ENCODE results near the gene NEUROD2. TPM values are rescaled to one million over a fixed set of nuclear protein-coding genes. Genes with fewer than 3 reads are reported as not detected.

The NEUROD2 gene
- polyA plus RNA-seq, 1 donor: 0.01 TPM

GRCh38 chr17:39618246-39618913, 10.7 kb upstream of the NEUROD2 start:
- no CpG with 5 or more reads among the region's 33 CpGs for WGBS (ENCODE audit: insufficient coverage, low lambda C conversion rate)
- Histone ChIP-seq H3K27ac (ENCODE audit: low read length) (no peak overlapping the region), H3K9me3 (ENCODE audit: control insufficient read depth, low read depth, low read length) (no peaks in the 10 kb centered on the region), H3K4me3 (ENCODE audit: low read length) (peak overlapping the region; percentile 34), H3K4me1 (ENCODE audit: control insufficient read depth, insufficient read depth, low read length) (peaks cover 8% of the 10 kb centered on the region), H3K36me3 (ENCODE audit: control insufficient read depth, insufficient read depth, low read length) (no peaks in the 10 kb centered on the region), H3K27me3 (ENCODE audit: control insufficient read depth, insufficient read depth, low read length) (peaks cover 34% of the 10 kb centered on the region)
- DNase-seq: peak in 1 of 2 donors; percentile 62

GRCh38 chr17:39617446-39618245, 9.9 kb upstream of the NEUROD2 start:
- Histone ChIP-seq H3K36me3 (ENCODE audit: control insufficient read depth, insufficient read depth, low read length) (no peaks in the 10 kb centered on the region), H3K4me1 (ENCODE audit: control insufficient read depth, insufficient read depth, low read length) (peaks cover 8% of the 10 kb centered on the region), H3K27me3 (ENCODE audit: control insufficient read depth, insufficient read depth, low read length) (peaks cover 42% of the 10 kb centered on the region), H3K4me3 (ENCODE audit: low read length) (peak overlapping the region; percentile 34), H3K9me3 (ENCODE audit: control insufficient read depth, low read depth, low read length) (no peaks in the 10 kb centered on the region), H3K27ac (ENCODE audit: low read length) (no peak overlapping the region)
- peak; percentile 66 to 77 for DNase-seq
- no CpG with 5 or more reads among the region's 79 CpGs for WGBS (ENCODE audit: insufficient coverage, low lambda C conversion rate)

- WGBS (ENCODE audit: insufficient coverage, low lambda C conversion rate): no CpG with 5 or more reads among the region's 3 CpGs
- Histone ChIP-seq H3K27me3 (ENCODE audit: control insufficient read depth, insufficient read depth, low read length) (peaks cover 47% of the 10 kb centered on the region), H3K27ac (ENCODE audit: low read length) (no peak overlapping the region), H3K4me3 (ENCODE audit: low read length) (no peak overlapping the region), H3K4me1 (ENCODE audit: control insufficient read depth, insufficient read depth, low read length) (peaks cover 8% of the 10 kb centered on the region), H3K9me3 (ENCODE audit: control insufficient read depth, low read depth, low read length) (no peaks in the 10 kb centered on the region), H3K36me3 (ENCODE audit: control insufficient read depth, insufficient read depth, low read length) (no peaks in the 10 kb centered on the region)
- DNase-seq: no peak
These were observed 9.4 kb upstream of the NEUROD2 start for GRCh38 chr17:39617100-39617445.

- Histone ChIP-seq H3K9me3 (ENCODE audit: control insufficient read depth, low read depth, low read length) (no peaks in the 10 kb centered on the region), H3K36me3 (ENCODE audit: control insufficient read depth, insufficient read depth, low read length) (no peaks in the 10 kb centered on the region), H3K27me3 (ENCODE audit: control insufficient read depth, insufficient read depth, low read length) (peaks cover 62% of the 10 kb centered on the region), H3K4me3 (ENCODE audit: low read length) (no peak overlapping the region), H3K4me1 (ENCODE audit: control insufficient read depth, insufficient read depth, low read length) (peaks cover 8% of the 10 kb centered on the region), H3K27ac (ENCODE audit: low read length) (no peak overlapping the region)
- no peak for DNase-seq
- WGBS (ENCODE audit: insufficient coverage, low lambda C conversion rate): no CpG with 5 or more reads among the region's 6 CpGs
These were observed 7.7 kb upstream of the NEUROD2 start for GRCh38 chr17:39615434-39615833.

GRCh38 chr17:39614545-39615157, 6.9 kb upstream of the NEUROD2 start:
- no peak for DNase-seq
- H3K27me3 ChIP-seq (ENCODE audit: control insufficient read depth, insufficient read depth, low read length): peaks cover 68% of the 10 kb centered on the region
- no peaks in the 10 kb centered on the region for H3K36me3 ChIP-seq (ENCODE audit: control insufficient read depth, insufficient read depth, low read length)
- H3K4me1 ChIP-seq (ENCODE audit: control insufficient read depth, insufficient read depth, low read length): peaks cover 5% of the 10 kb centered on the region
- no peak overlapping the region for H3K4me3 ChIP-seq (ENCODE audit: low read length)
- no peaks in the 10 kb centered on the region for H3K9me3 ChIP-seq (ENCODE audit: control insufficient read depth, low read depth, low read length)
- no peak overlapping the region for H3K27ac ChIP-seq (ENCODE audit: low read length)
- 83% methylated on average over 1 of the region's 3 CpGs for WGBS (ENCODE audit: insufficient coverage, low lambda C conversion rate)

- Histone ChIP-seq H3K4me3 (ENCODE audit: low read length) (no peak overlapping the region), H3K27ac (ENCODE audit: low read length) (no peak overlapping the region), H3K9me3 (ENCODE audit: control insufficient read depth, low read depth, low read length) (no peaks in the 10 kb centered on the region), H3K4me1 (ENCODE audit: control insufficient read depth, insufficient read depth, low read length) (peaks cover 4% of the 10 kb centered on the region), H3K27me3 (ENCODE audit: control insufficient read depth, insufficient read depth, low read length) (peaks cover 85% of the 10 kb centered on the region), H3K36me3 (ENCODE audit: control insufficient read depth, insufficient read depth, low read length) (no peaks in the 10 kb centered on the region)
- DNase-seq: no peak
- WGBS (ENCODE audit: insufficient coverage, low lambda C conversion rate): 73% methylated on average over 3 of the region's 7 CpGs
These were observed 5.3 kb upstream of the NEUROD2 start for GRCh38 chr17:39612935-39613464.

- Histone ChIP-seq H3K4me3 (ENCODE audit: low read length) (no peak overlapping the region), H3K9me3 (ENCODE audit: control insufficient read depth, low read depth, low read length) (no peaks in the 10 kb centered on the region), H3K27ac (ENCODE audit: low read length) (no peak overlapping the region), H3K27me3 (ENCODE audit: control insufficient read depth, insufficient read depth, low read length) (peaks cover 89% of the 10 kb centered on the region), H3K36me3 (ENCODE audit: control insufficient read depth, insufficient read depth, low read length) (no peaks in the 10 kb centered on the region), H3K4me1 (ENCODE audit: control insufficient read depth, insufficient read depth, low read length) (peaks cover 3% of the 10 kb centered on the region)
- no peak for DNase-seq
- WGBS (ENCODE audit: insufficient coverage, low lambda C conversion rate): no CpG with 5 or more reads among the region's 22 CpGs
These were observed 4.7 kb upstream of the NEUROD2 start for GRCh38 chr17:39612291-39612894.

- Histone ChIP-seq H3K27me3 (ENCODE audit: control insufficient read depth, insufficient read depth, low read length) (peaks cover 89% of the 10 kb centered on the region), H3K27ac (ENCODE audit: low read length) (no peak overlapping the region), H3K4me1 (ENCODE audit: control insufficient read depth, insufficient read depth, low read length) (peaks cover 2% of the 10 kb centered on the region), H3K4me3 (ENCODE audit: low read length) (no peak overlapping the region), H3K9me3 (ENCODE audit: control insufficient read depth, low read depth, low read length) (no peaks in the 10 kb centered on the region), H3K36me3 (ENCODE audit: control insufficient read depth, insufficient read depth, low read length) (no peaks in the 10 kb centered on the region)
- no peak for DNase-seq
- WGBS (ENCODE audit: insufficient coverage, low lambda C conversion rate): 96% methylated on average over 5 of the region's 9 CpGs
These were observed 3.8 kb upstream of the NEUROD2 start for GRCh38 chr17:39611401-39612112.

GRCh38 chr17:39609416-39610025, 1.8 kb upstream of the NEUROD2 start:
- no CpG with 5 or more reads among the region's 4 CpGs for WGBS (ENCODE audit: insufficient coverage, low lambda C conversion rate)
- peaks cover 92% of the 10 kb centered on the region for H3K27me3 ChIP-seq (ENCODE audit: control insufficient read depth, insufficient read depth, low read length)
- peaks cover 10% of the 10 kb centered on the region for H3K4me1 ChIP-seq (ENCODE audit: control insufficient read depth, insufficient read depth, low read length)
- no peak overlapping the region for H3K4me3 ChIP-seq (ENCODE audit: low read length)
- DNase-seq: no peak
- H3K9me3 ChIP-seq (ENCODE audit: control insufficient read depth, low read depth, low read length): peaks cover 6% of the 10 kb centered on the region
- H3K27ac ChIP-seq (ENCODE audit: low read length): no peak overlapping the region
- H3K36me3 ChIP-seq (ENCODE audit: control insufficient read depth, insufficient read depth, low read length): no peaks in the 10 kb centered on the region

Data from large intestine (tissue), 3 donors.